GM12878 (cell line): ENCODE results near the gene CDH16. TPM values are rescaled to one million over a fixed set of nuclear protein-coding genes. Genes with fewer than 3 reads are reported as not detected.

Source experiments
- ATAC-seq: fragments of 200-7000 bp; cut with Tn5 transposase; 3 replicates; pipeline ENCODE4 v1.9.1; 2020; ENCODE audit warnings: mild to moderate bottlenecking, moderate library complexity
- BruUV-seq: library from RNA; stranded (reverse); fragments of 400-500 nt; replicated peaks from 2 replicates; lab custom pipeline; 2021; lab: Mats Ljungman, UMichigan
- CTCF ChIA-PET: fragments of 300-600 bp; sonication (Branson Sonifier 250); formaldehyde crosslinking; extraction: SDS; loops from one replicate; lab custom pipeline; 2021; ENCODE audit warnings: inconsistent platforms; lab: Yijun Ruan, JAX
- POLR2A ChIA-PET: fragments of 350-600 bp; formaldehyde crosslinking; extraction: SDS; loops from one replicate; lab custom pipeline; 2021; ENCODE audit warnings: inconsistent platforms; lab: Charles Lee
- RAD21 ChIA-PET: fragments of 300-600 bp; sonication (Branson Sonifier 250); formaldehyde crosslinking; loops from one replicate; lab custom pipeline; 2023; ENCODE audit warnings: antibody characterized with exemption; ENCODE audit not compliant: unreplicated experiment; lab: Charles Lee
- SMC1A ChIA-PET: fragments of 300-600 bp; sonication (Branson Sonifier 250); formaldehyde crosslinking; loops from one replicate; lab custom pipeline; 2023; ENCODE audit not compliant: unreplicated experiment, uncharacterized antibody; lab: Charles Lee
- DNase-seq: peaks from one replicate; pipeline ENCODE4 v3.0.0-alpha.2; 2011; ENCODE audit warnings: low read depth, low spot score
- FAIRE-seq: peaks from 3 replicates; lab custom pipeline; 2011; peaks lifted over from hg19 to GRCh38; lab: Jason Lieb, UNC
- H2AFZ ChIP-seq: 2 replicates; pipeline ENCODE4 v1.6.0; 2011; ENCODE audit warnings: low read depth, low read length, control low read depth; ENCODE audit not compliant: control insufficient read depth
- H3K27ac ChIP-seq: 2 replicates; pipeline ENCODE4 v1.5.1; 2011; ENCODE audit warnings: control low read depth; ENCODE audit not compliant: control insufficient read depth, insufficient read depth
- H3K27me3 ChIP-seq, 2 experiments: replicated peaks in 1 of 2; 2 replicates each; pipeline versions ENCODE4 v1.6.0 to v1.6.1; 2011; ENCODE audit warnings: low read length in 1 of 2; ENCODE audit not compliant: control insufficient read depth in 2 of 2, insufficient read depth in 2 of 2
- H3K36me3 ChIP-seq, 2 experiments: 2 replicates each; pipeline ENCODE4 v1.5.1; 2011; ENCODE audit warnings: low read length in 1 of 2; ENCODE audit not compliant: control insufficient read depth in 2 of 2, insufficient read depth in 2 of 2
- H3K4me1 ChIP-seq: 2 replicates; pipeline ENCODE4 v1.6.1; 2011; ENCODE audit warnings: mild to moderate bottlenecking, low read length, moderate library complexity, mixed read lengths; ENCODE audit not compliant: control insufficient read depth, insufficient read depth
- H3K4me2 ChIP-seq: 2 replicates; pipeline ENCODE4 v1.6.0; 2011; ENCODE audit warnings: control low read depth; ENCODE audit not compliant: control insufficient read depth, insufficient read depth
- H3K4me3 ChIP-seq: fragments of 200-600 bp; sonication (generic); 2 replicates; pipeline ENCODE4 v1.5.1; 2016
- H3K79me2 ChIP-seq: 2 replicates; pipeline ENCODE4 v1.6.0; 2011; ENCODE audit warnings: low read length; ENCODE audit not compliant: control insufficient read depth, insufficient read depth
- H3K9ac ChIP-seq: 2 replicates; pipeline ENCODE4 v1.8.0; 2011; ENCODE audit warnings: low read length, control low read depth, mixed read lengths; ENCODE audit not compliant: control insufficient read depth, insufficient read depth
- H3K9me3 ChIP-seq: replicated peaks from 3 replicates; pipeline ENCODE4 v1.5.1; 2011; ENCODE audit warnings: mild to moderate bottlenecking, low read length; ENCODE audit not compliant: control insufficient read depth, insufficient read depth
- H4K20me1 ChIP-seq: 2 replicates; pipeline ENCODE4 v1.6.0; 2011; ENCODE audit not compliant: control insufficient read depth, insufficient read depth
- BCL11A ChIP-seq: IDR thresholded peaks from 2 replicates; pipeline ENCODE4 v1.6.1; 2011; ENCODE audit warnings: low read depth, low read length
- CBFB ChIP-seq: IDR thresholded peaks from 2 replicates; pipeline ENCODE4 v1.6.1; 2016; ENCODE audit warnings: antibody characterized with exemption, low read depth
- CEBPB ChIP-seq, 2 experiments: fragments of 150-350 bp in 1 of 2; IDR thresholded peaks; 2 replicates each; pipeline ENCODE4 v1.6.1; 2012 to 2014; ENCODE audit warnings: low read depth in 2 of 2, low read length in 2 of 2, borderline replicate concordance in 1 of 2, inconsistent platforms in 1 of 2
- NFYB ChIP-seq: IDR thresholded peaks from 2 replicates; pipeline ENCODE4 v1.6.1; 2011; ENCODE audit warnings: low read depth, mild to moderate bottlenecking, low read length, improper control_type of control experiment, moderate library complexity; ENCODE audit not compliant: insufficient read depth
- NR2C2 ChIP-seq: IDR thresholded peaks from 2 replicates; pipeline ENCODE4 v1.6.1; 2011; ENCODE audit warnings: borderline replicate concordance, low read depth; ENCODE audit not compliant: control insufficient read depth, insufficient read length
- POLR2A ChIP-seq: IDR thresholded peaks from 2 replicates; pipeline ENCODE4 v1.6.1; 2011; ENCODE audit warnings: low read depth, mild to moderate bottlenecking, low read length
- SIN3A ChIP-seq: IDR thresholded peaks from 2 replicates; pipeline ENCODE4 v1.6.1; 2012; ENCODE audit warnings: low read depth, low read length, improper control_type of control experiment
- TBL1XR1 ChIP-seq: IDR thresholded peaks from 2 replicates; pipeline ENCODE4 v1.6.1; 2012; ENCODE audit warnings: low read depth, low read length, improper control_type of control experiment
- YBX1 ChIP-seq: fragments of 450-650 bp; IDR thresholded peaks from 2 replicates; pipeline ENCODE4 v1.6.1; 2016; ENCODE audit warnings: antibody characterized with exemption
- ZSCAN29 ChIP-seq: fragments of 450-650 bp; IDR thresholded peaks from 2 replicates; pipeline ENCODE4 v1.6.1; 2017; ENCODE audit warnings: mild to moderate bottlenecking, moderate library complexity
- WGBS: methylation state at CpG from one replicate; pipeline ENCODE4 v1.1.6; 2016; ENCODE audit warnings: low lambda C conversion rate; ENCODE audit not compliant: insufficient replicate concordance, insufficient coverage; ENCODE audit errors: missing lambda C conversion rate; 5-methylcytosine and 5-hydroxymethylcytosine counted together
- in situ Hi-C: fragments of 300-500 bp; cut with MboI; formaldehyde crosslinking; loops from 9 replicates; pipeline ENCODE4 v1.14.3; 2018; ENCODE audit warnings: mixed read lengths
- intact Hi-C: fragments of 100-400 bp; cut with micrococcal nuclease; formaldehyde crosslinking; loops from one replicate; pipeline ENCODE4 v1.14.2; 2022; ENCODE audit not compliant: unreplicated experiment
- polyA plus RNA-seq, 11 experiments: library from polyadenylated mRNA; depleted of rRNA in 4 of 11; unstranded in 6 of 11; stranded (reverse) in 5 of 11; fragments of >200 nt; fragmentation: Nextera tagmentation in 4 of 11; fragmentation: Illumina TruSeq in 1 of 11; extraction: Ambion mirVana in 4 of 11; extraction: Trizol in 1 of 11; gene quantifications; 1 replicate in 1 of 11; 2 replicates in 10 of 11; pipeline versions ENCODE4 v1.2.1 to v1.2.3, GENCODE V29; 2011 to 2016; ENCODE audit warnings: inconsistent platforms in 2 of 11, missing spikeins in 2 of 11, low read depth in 1 of 11
- total RNA-seq, 4 experiments: library from RNA; depleted of rRNA in 3 of 4; stranded (reverse); fragments of >200 nt in 3 of 4; fragmentation: Illumina TruSeq in 1 of 4; extraction: Trizol in 1 of 4; gene quantifications; 2 replicates each; pipeline versions ENCODE4 v1.2.1 to v1.2.3, GENCODE V29; 2013 to 2021

CDH16 gene
- total and polyA plus RNA-seq, 10 of the 15 experiments (the other 5 are each of a cell fraction or from before 2014, with no cell fraction given): 0.05 TPM; not detected in 9

DNA sequence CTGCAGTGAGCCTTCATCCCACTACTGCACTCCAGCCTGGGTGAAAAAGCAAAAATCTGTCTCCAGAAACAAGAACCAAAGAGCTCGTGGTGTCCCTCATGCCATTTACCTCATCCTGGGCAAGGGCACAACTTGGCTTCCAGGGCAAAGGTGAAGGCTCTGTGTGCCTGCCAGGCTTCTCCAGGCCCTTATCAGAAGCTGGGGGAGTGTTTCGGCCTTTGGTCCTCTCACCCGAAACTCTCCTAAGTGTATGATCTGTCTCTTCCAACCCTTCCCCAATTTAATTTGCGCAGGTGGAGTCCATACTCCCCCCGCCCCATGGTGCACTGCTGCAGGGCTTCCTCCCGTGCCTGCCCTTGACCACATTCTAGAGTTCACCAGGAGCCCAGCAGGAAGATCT is 17.8 kb upstream of the CDH16 start:
- ATAC-seq (no peak), DNase-seq (no peak), FAIRE-seq (no peak)
- Histone ChIP-seq H3K4me1 (peaks cover 7% of the 10 kb centered on the region), H3K4me2 (peak overlapping the region; percentile 73; the same call in 1 of the 2 replicates), H3K4me3 (peak overlapping the region; percentile 78; the same call in 1 of the 2 replicates), H3K79me2 (peaks cover 33% of the 10 kb centered on the region), H4K20me1 (no peaks in the 10 kb centered on the region), H3K27ac (no peak overlapping the region), H2AFZ (no peak overlapping the region), H3K27me3 (no peaks in the 10 kb centered on the region), H3K9ac (peak overlapping the region; percentile 31; the same call in 1 of the 2 replicates), H3K9me3 (no peaks in the 10 kb centered on the region), H3K36me3 (peaks cover 2 to 3% of the 10 kb centered on the region in 2 experiments; a peak in 3 of 4 replicates)
- no TSS peak for BruUV-seq
- intact Hi-C loops (no loop called here), in situ Hi-C loops (loop anchor here (10.0 kb wide), 1 partner anchor 58 kb away; no protein-coding TSS in a partner anchor)
- SMC1A ChIA-PET: no interaction called here
- WGBS: 93% methylated on average over 6 of the region's 6 CpGs
- CTCF ChIA-PET: interaction anchor here (2.1 kb wide), 1 partner anchor 41 kb away, joined by 6 read pairs; no protein-coding TSS in a partner anchor
- POLR2A ChIA-PET: interaction anchor here (1.0 kb wide), 1 partner anchor 10 kb away, joined by 3 read pairs; no protein-coding TSS in a partner anchor
- TF ChIP-seq NFYB (no peak), YBX1 (no peak), CBFB (no peak), SIN3A (no peak), BCL11A (no peak), POLR2A (no peak), NR2C2 (no peak), ZSCAN29 (no peak), CEBPB (IDR thresholded peaks at IDR 0.05; ENCODE audit: borderline replicate concordance in 1 of 2, low read depth in 2 of 2, low read length in 2 of 2) (no peak), TBL1XR1 (no peak)
- RAD21 ChIA-PET: no interaction called here
